AG09309 (cell line): Measurements from ENCODE around the gene FER.
"Not testable (repeated sequence)": the region's sequence is repeated elsewhere in the genome, so short reads cannot be mapped to it uniquely, and the experiment has no call there.

ENCODE experiments used
- DNase-seq: peaks from one replicate; pipeline ENCODE4 v3.0.0-alpha.2; 2010; ENCODE audit warnings: low read depth
- H3K4me3 ChIP-seq: 2 replicates; pipeline ENCODE4 v1.5.1; 2011; ENCODE audit warnings: mild to moderate bottlenecking, low read depth, low read length, moderate library complexity; ENCODE audit not compliant: control insufficient read depth
- CTCF ChIP-seq: IDR thresholded peaks from 2 replicates; pipeline ENCODE4 v1.5.1; 2011; ENCODE audit warnings: mild to moderate bottlenecking, low read depth, low read length, inconsistent platforms; ENCODE audit not compliant: insufficient read depth, control insufficient read depth; ENCODE audit errors: missing control alignments

The FER gene

GRCh38 chr5:108753877-108754276 lies 6.2 kb downstream of the FER start:
- H3K4me3 ChIP-seq: no peak overlapping the region
- no peak for TF ChIP-seq CTCF
- DNase-seq: no peak

- no peak overlapping the region for H3K4me3 ChIP-seq
- TF ChIP-seq CTCF: no peak
- no peak for DNase-seq
These were observed 12.8 kb downstream of the FER start for GRCh38 chr5:108760512-108760911.

GRCh38 chr5:108762660-108763059 lies 15.0 kb downstream of the FER start:
- DNase-seq: no peak
- no peak overlapping the region for H3K4me3 ChIP-seq
- TF ChIP-seq CTCF: no peak

- no peak overlapping the region for H3K4me3 ChIP-seq
- no peak for DNase-seq
- TF ChIP-seq CTCF: no peak
These were observed 15.7 kb downstream of the FER start for GRCh38 chr5:108763222-108763916.

GRCh38 chr5:108765647-108766046 lies 17.9 kb downstream of the FER start:
- TF ChIP-seq CTCF: no peak
- no peak overlapping the region for H3K4me3 ChIP-seq
- DNase-seq: no peak

GRCh38 chr5:108766916-108767315 lies 19.2 kb downstream of the FER start:
- H3K4me3 ChIP-seq, DNase-seq: not testable (repeated sequence)

- H3K4me3 ChIP-seq: no peak overlapping the region
- no peak for TF ChIP-seq CTCF
- no peak for DNase-seq
These were observed 21.7 kb downstream of the FER start for GRCh38 chr5:108769352-108769751.
